Epithelial cell of esophagus (primary cell): ENCODE results near the gene GPC3.

Source experiments
- DNase-seq: peaks from one replicate; pipeline ENCODE4 v3.0.0; 2010; ENCODE audit warnings: low read depth
- H3K4me3 ChIP-seq: 2 replicates; pipeline ENCODE4 v1.5.1; 2011; ENCODE audit warnings: mild to moderate bottlenecking, low read length, control low read depth
- TF ChIP-seq, protein P1 (sequence below): IDR thresholded peaks from 2 replicates; pipeline ENCODE4 v1.5.1; 2011; ENCODE audit warnings: low read depth, mild to moderate bottlenecking, low read length, control low read depth, inconsistent platforms; ENCODE audit not compliant: insufficient read depth; ENCODE audit errors: missing control alignments

The GPC3 gene

DNA sequence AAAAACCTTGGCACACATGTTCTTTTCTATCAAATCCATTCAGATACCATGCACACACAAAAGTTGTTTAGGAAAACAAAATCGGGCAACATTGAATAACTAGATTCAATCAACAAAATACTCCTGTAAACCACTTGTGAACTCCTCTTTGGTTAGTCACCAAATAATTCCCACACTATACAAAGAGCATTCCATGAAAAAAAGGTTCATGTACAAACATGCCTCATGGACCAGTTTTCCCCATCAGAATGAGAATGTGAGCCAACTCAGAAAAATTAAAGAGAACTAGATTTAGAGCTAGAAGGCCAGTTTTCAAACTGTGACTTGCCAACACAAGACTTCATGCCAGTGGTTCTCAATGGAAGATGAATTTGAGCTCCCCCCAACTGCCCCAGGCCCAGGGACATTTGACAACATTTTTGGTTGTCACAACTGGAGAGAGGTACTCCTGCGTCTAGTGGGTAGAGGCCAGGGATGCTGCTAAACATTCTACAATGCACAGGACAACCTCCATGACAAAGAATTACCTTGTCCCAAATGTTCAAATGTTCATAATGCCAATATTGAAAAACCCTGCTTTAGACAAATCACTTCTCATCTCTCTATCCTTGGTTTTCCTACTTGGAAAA, 55.4 kb downstream of the GPC3 start:
- DNase-seq, result peak; percentile 67
- TF ChIP-seq, protein P1, sequence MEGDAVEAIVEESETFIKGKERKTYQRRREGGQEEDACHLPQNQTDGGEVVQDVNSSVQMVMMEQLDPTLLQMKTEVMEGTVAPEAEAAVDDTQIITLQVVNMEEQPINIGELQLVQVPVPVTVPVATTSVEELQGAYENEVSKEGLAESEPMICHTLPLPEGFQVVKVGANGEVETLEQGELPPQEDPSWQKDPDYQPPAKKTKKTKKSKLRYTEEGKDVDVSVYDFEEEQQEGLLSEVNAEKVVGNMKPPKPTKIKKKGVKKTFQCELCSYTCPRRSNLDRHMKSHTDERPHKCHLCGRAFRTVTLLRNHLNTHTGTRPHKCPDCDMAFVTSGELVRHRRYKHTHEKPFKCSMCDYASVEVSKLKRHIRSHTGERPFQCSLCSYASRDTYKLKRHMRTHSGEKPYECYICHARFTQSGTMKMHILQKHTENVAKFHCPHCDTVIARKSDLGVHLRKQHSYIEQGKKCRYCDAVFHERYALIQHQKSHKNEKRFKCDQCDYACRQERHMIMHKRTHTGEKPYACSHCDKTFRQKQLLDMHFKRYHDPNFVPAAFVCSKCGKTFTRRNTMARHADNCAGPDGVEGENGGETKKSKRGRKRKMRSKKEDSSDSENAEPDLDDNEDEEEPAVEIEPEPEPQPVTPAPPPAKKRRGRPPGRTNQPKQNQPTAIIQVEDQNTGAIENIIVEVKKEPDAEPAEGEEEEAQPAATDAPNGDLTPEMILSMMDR, result no peak
- no peak overlapping the region for H3K4me3 ChIP-seq

DNA sequence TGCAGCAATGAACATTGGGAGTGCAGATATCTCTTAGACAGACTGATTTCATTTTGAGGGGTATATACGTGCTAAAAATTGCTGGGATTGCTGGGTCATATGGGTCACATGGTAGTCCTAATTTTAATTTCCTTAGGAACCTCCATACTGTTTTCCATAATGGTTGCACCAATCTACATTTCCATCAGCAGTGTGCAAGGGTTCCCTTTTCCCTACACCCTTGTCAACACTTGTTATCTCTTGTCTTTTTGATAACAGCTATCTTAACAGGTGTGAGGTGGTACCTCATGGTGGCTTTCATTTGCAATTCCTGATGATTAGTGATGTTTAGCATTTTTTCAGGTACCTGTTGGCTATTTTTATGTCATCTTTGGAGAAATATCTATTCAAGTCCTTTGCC, 57.0 kb downstream of the GPC3 start:
- DNase-seq, result no peak
- no peak overlapping the region for H3K4me3 ChIP-seq
- TF ChIP-seq, protein P1, result no peak

GRCh38 chrX:133926809-133927208, 58.6 kb downstream of the GPC3 start:
- H3K4me3 ChIP-seq, result no peak overlapping the region
- no peak for DNase-seq
- TF ChIP-seq, protein P1, result no peak

GRCh38 chrX:133926099-133926498, 59.3 kb downstream of the GPC3 start:
- H3K4me3 ChIP-seq, result no peak overlapping the region
- TF ChIP-seq, protein P1, result no peak
- no peak for DNase-seq

- TF ChIP-seq, protein P1, result no peak
- H3K4me3 ChIP-seq, result no peak overlapping the region
- DNase-seq, result no peak
Measured at GRCh38 chrX:133924548-133924947, 60.8 kb downstream of the GPC3 start.

DNA sequence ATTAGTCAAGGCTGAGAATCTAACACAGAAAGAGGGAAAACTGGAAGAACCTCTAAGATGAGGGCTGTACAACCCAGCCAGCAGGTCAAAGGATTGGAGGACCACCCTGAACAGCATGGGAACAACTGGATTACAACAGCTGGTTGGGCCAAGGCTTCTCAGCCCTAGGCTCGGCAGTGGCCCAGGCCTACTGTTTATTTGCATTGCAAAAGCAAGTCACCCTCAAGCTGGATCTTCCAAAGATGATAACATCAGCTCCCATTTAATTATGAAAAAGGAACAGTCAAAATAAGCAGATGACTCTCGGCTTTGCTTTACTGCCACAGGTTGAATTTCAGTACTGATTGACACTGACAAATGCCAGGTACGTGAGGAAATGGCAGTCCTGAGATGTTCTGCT, 61.8 kb downstream of the GPC3 start:
- TF ChIP-seq, protein P1, result no peak
- DNase-seq, result no peak
- no peak overlapping the region for H3K4me3 ChIP-seq

DNA sequence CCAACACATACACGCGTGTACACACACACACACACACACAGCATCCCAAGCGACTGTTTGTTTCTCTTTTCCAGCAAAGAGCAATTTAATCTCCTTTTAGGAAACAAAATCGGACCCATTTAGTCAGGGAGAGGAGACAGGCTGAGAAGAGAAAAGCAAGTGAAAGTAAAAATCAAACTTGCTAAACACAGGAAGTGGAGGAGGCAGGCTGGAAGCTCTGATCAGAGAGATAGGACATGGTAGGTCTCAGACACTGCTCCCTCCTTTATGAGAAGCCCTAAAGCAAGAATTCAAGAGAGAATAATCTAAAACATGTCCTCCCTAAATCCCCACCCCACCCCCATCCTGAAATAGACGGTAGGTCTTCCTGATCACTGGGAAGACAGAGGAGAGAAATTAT, 62.3 kb downstream of the GPC3 start:
- DNase-seq, result no peak
- no peak overlapping the region for H3K4me3 ChIP-seq
- TF ChIP-seq, protein P1, result no peak
